ENCODE measurements around the gene RIC8B. TPM values are rescaled to one million over a fixed set of nuclear protein-coding genes. Genes with fewer than 3 reads are reported as not detected.
A peak's percentile ranks its signal among the peaks of the same experiment; 100 is the strongest.

The RIC8B gene
- total and polyA plus RNA-seq, 12 donors, result 6.6 to 32.1 (median 22.3) TPM

GRCh38 chr12:106739815-106740530 lies 34.5 kb upstream of the RIC8B start:
- DNase-seq (no peak), ATAC-seq (peak in 6 of 8 donors; percentile 36 to 74 (median 52))
- H3K4me3 ChIP-seq, result no peak overlapping the region
- H3K27me3 ChIP-seq, result peaks cover 0 to 15% (median 0%) of the 10 kb centered on the region in 7 donors
- WGBS, 2 donors, result 46 to 59% methylated on average over 10 of the region's 10 CpGs
- H3K9me3 ChIP-seq, result no peaks in the 10 kb centered on the region
- TF ChIP-seq CTCF (IDR thresholded peaks at IDR 0.05), result no peak
- intact Hi-C loops (cut with DNase I), result no loop called here
- no peaks in the 10 kb centered on the region for H3K36me3 ChIP-seq
- H3K4me1 ChIP-seq, result peaks cover 0 to 17% (median 8%) of the 10 kb centered on the region in 9 donors
- H3K27ac ChIP-seq, result peak overlapping the region in 5 of 10 donors; percentile 48 to 72 (median 52)

- Histone ChIP-seq H3K27me3 (peaks cover 0 to 17% (median 0%) of the 10 kb centered on the region in 7 donors), H3K27ac (no peak overlapping the region), H3K9me3 (no peaks in the 10 kb centered on the region), H3K36me3 (no peaks in the 10 kb centered on the region), H3K4me3 (no peak overlapping the region), H3K4me1 (peaks cover 0 to 17% (median 8%) of the 10 kb centered on the region in 9 donors)
- intact Hi-C loops (cut with DNase I), result no loop called here
- TF ChIP-seq CTCF (IDR thresholded peaks at IDR 0.05), result no peak
- no peak for DNase-seq
- WGBS, 2 donors, result 68 to 71% methylated on average over 5 of the region's 5 CpGs
- ATAC-seq, result peak in 1 of 8 donors; percentile 44
Observed at GRCh38 chr12:106740818-106741217, 33.7 kb upstream of the RIC8B start.

- 81 to 85% methylated on average over 2 of the region's 2 CpGs for WGBS, 2 donors
- Histone ChIP-seq H3K36me3 (no peaks in the 10 kb centered on the region), H3K27ac (no peak overlapping the region), H3K9me3 (no peaks in the 10 kb centered on the region), H3K4me3 (no peak overlapping the region), H3K27me3 (peaks cover 0 to 17% (median 0%) of the 10 kb centered on the region in 7 donors), H3K4me1 (peaks cover 0 to 17% (median 8%) of the 10 kb centered on the region in 9 donors)
- TF ChIP-seq CTCF (IDR thresholded peaks at IDR 0.05), result no peak
- no peak for ATAC-seq
- no peak for DNase-seq
- intact Hi-C loops (cut with DNase I), result no loop called here
Observed at GRCh38 chr12:106741247-106741646, 33.2 kb upstream of the RIC8B start.

- no peak overlapping the region for H3K27ac ChIP-seq
- no peak overlapping the region for H3K4me3 ChIP-seq
- TF ChIP-seq CTCF (IDR thresholded peaks at IDR 0.05), result no peak
- WGBS, 2 donors, result 63 to 73% methylated on average over 8 of the region's 8 CpGs
- H3K9me3 ChIP-seq, result no peaks in the 10 kb centered on the region
- intact Hi-C loops (cut with DNase I), result no loop called here
- peaks cover 0 to 17% (median 8%) of the 10 kb centered on the region in 9 donors for H3K4me1 ChIP-seq
- peaks cover 0 to 17% (median 0%) of the 10 kb centered on the region in 7 donors for H3K27me3 ChIP-seq
- DNase-seq (no peak), ATAC-seq (no peak)
- H3K36me3 ChIP-seq, result no peaks in the 10 kb centered on the region
Observed at GRCh38 chr12:106743270-106743988, 31.1 kb upstream of the RIC8B start.
